ENCODE measurements around the gene RRBP1.

DNA sequence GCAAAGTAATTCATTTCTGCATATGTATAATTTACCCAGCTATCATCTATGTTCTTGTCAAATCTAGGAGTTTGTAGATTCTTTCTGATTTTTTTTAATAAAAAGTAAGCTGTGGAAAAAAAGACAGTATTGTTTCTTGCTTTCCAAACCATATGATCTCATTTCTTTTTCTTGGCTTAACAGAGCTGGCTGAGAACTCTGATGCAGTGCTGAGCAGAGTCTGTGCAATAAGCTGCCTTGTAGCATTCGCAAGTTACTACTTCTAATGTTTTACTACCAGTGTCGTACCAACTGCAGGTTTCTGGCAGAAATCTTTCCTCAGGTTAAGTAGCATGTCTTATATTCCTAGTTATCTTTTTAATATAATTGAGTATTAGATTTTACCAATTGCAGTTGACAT is 15.6 kb downstream of the RRBP1 start:
- TF ChIP-seq, protein P1, sequence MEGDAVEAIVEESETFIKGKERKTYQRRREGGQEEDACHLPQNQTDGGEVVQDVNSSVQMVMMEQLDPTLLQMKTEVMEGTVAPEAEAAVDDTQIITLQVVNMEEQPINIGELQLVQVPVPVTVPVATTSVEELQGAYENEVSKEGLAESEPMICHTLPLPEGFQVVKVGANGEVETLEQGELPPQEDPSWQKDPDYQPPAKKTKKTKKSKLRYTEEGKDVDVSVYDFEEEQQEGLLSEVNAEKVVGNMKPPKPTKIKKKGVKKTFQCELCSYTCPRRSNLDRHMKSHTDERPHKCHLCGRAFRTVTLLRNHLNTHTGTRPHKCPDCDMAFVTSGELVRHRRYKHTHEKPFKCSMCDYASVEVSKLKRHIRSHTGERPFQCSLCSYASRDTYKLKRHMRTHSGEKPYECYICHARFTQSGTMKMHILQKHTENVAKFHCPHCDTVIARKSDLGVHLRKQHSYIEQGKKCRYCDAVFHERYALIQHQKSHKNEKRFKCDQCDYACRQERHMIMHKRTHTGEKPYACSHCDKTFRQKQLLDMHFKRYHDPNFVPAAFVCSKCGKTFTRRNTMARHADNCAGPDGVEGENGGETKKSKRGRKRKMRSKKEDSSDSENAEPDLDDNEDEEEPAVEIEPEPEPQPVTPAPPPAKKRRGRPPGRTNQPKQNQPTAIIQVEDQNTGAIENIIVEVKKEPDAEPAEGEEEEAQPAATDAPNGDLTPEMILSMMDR (IDR thresholded peaks at IDR 0.05), result no peak
- TF ChIP-seq POLR2A (IDR thresholded peaks at IDR 0.05), result no peak

All from breast epithelium (tissue), 3 donors.